Measurements from ENCODE around the gene MYCBP. TPM values are rescaled to one million over a fixed set of nuclear protein-coding genes. Genes with fewer than 3 reads are reported as not detected.

MYCBP gene
- total and polyA plus RNA-seq, 2 experiments from 2014 or later = 33.6 to 82.3 TPM

GRCh38 chr1:38812981-38813380 lies 60.2 kb downstream of the MYCBP start:
- Mint-ChIP-seq H3K4me3 (no peak overlapping the region), H3K27ac (no peak overlapping the region), H3K4me1 (peaks cover 27% of the 10 kb centered on the region), H3K27me3 (ENCODE audit: insufficient read depth, low read depth, poor library complexity) (peaks cover 22% of the 10 kb centered on the region), H3K9me3 (peaks cover 12% of the 10 kb centered on the region; the same call in 2 of the 3 replicates), H3K36me3 (ENCODE audit: low read depth) (peaks cover 7% of the 10 kb centered on the region; the same call in 2 of the 3 replicates)
- H3K27me3 ChIP-seq (ENCODE audit: insufficient read depth) = peaks cover 55% of the 10 kb centered on the region
- no peaks in the 10 kb centered on the region for H4K20me1 ChIP-seq (replicated peaks; ENCODE audit: insufficient read depth)
- H3F3A ChIP-seq (replicated peaks; ENCODE audit: low read depth) = no peaks in the 10 kb centered on the region
- H2AFZ ChIP-seq = no peak overlapping the region
- no peak overlapping the region for H3K4me3 ChIP-seq
- ATAC-seq (no peak), DNase-seq (ENCODE audit: low spot score) (no peak)
- H3K36me3 ChIP-seq (ENCODE audit: insufficient read depth) = no peaks in the 10 kb centered on the region
- H3K27ac ChIP-seq (ENCODE audit: low read depth) = no peak overlapping the region
- no peaks in the 10 kb centered on the region for H3K79me2 ChIP-seq (replicated peaks; ENCODE audit: insufficient read depth)
- no peaks in the 10 kb centered on the region for H3K9me2 ChIP-seq (ENCODE audit: insufficient read depth)
- H3K4me2 ChIP-seq = no peak overlapping the region
- no peak for TF ChIP-seq CREB1 (CRISPR knock-in tag; IDR thresholded peaks at IDR 0.05; ENCODE audit: low read depth)
- peaks cover 32% of the 10 kb centered on the region for H3K4me1 ChIP-seq (ENCODE audit: insufficient read depth)

Small RNAs within 50 kb of the gene (small RNA-seq; reads per million reads assigned to genes)
- gene GJA9-MYCBP (ENCODE audit: low replicate concordance) = not detected

Other genes with a start within 250 kb of the MYCBP start
- gene RRAGC, start 13.6 kb downstream of the MYCBP start, total RNA-seq (2014; rRNA removed; shearing (Covaris generic)) = 12.8 and 13.1 TPM in 2 replicates
- gene RRAGC, start 13.6 kb downstream of the MYCBP start, polyA plus RNA-seq (2016; fragmentation: Nextera tagmentation; extraction: Ambion mirVana) = 9.3 TPM in 2 replicates
- gene GJA9, start 8.2 kb upstream of the MYCBP start, total RNA-seq (2014; rRNA removed; shearing (Covaris generic)) = not detected in 2 replicates
- gene GJA9, start 8.2 kb upstream of the MYCBP start, polyA plus RNA-seq (2016; fragmentation: Nextera tagmentation; extraction: Ambion mirVana) = 0.21 TPM in 1 of 2 replicates, not detected in the other
- gene RHBDL2, start 68.5 kb upstream of the MYCBP start, total RNA-seq (2014; rRNA removed; shearing (Covaris generic)) = 0.08 and 0.90 TPM in 2 replicates
- 0.70 and 1.2 TPM in 2 replicates for gene RHBDL2, start 68.5 kb upstream of the MYCBP start, polyA plus RNA-seq (2016; fragmentation: Nextera tagmentation; extraction: Ambion mirVana)
- 254 and 281 TPM in 2 replicates for gene AKIRIN1, start 117.9 kb upstream of the MYCBP start, total RNA-seq (2014; rRNA removed; shearing (Covaris generic))
- 156 and 162 TPM in 2 replicates for gene AKIRIN1, start 117.9 kb upstream of the MYCBP start, polyA plus RNA-seq (2016; fragmentation: Nextera tagmentation; extraction: Ambion mirVana)
- 532 and 878 TPM in 2 replicates for gene NDUFS5, start 153.0 kb upstream of the MYCBP start, total RNA-seq (2014; rRNA removed; shearing (Covaris generic))
- gene NDUFS5, start 153.0 kb upstream of the MYCBP start, polyA plus RNA-seq (2016; fragmentation: Nextera tagmentation; extraction: Ambion mirVana) = 2,534 and 2,723 TPM in 2 replicates

All from GM23338 (cell line).